BJ (cell line): ENCODE measurements around the gene ODF2. TPM values are rescaled to one million over a fixed set of nuclear protein-coding genes. Genes with fewer than 3 reads are reported as not detected.

ENCODE experiments used
- CTCF ChIA-PET: fragments of 350-600 bp; formaldehyde crosslinking; extraction: SDS; loops from one replicate; lab custom pipeline; 2021; ENCODE audit warnings: antibody characterized with exemption, inconsistent platforms; lab: Yijun Ruan, JAX
- POLR2A ChIA-PET: fragments of 300-600 bp; sonication (Branson Sonifier 250); formaldehyde crosslinking; extraction: SDS; loops from one replicate; lab custom pipeline; 2021; ENCODE audit warnings: antibody characterized with exemption; lab: Charles Lee
- DNase-seq: peaks from one replicate; pipeline ENCODE4 v3.0.0-alpha.2; 2011; ENCODE audit warnings: low read depth
- H3K27me3 ChIP-seq: 2 replicates; pipeline ENCODE4 v1.6.0; 2011; ENCODE audit warnings: low read length; ENCODE audit not compliant: control insufficient read depth, insufficient read depth
- H3K36me3 ChIP-seq: 2 replicates; pipeline ENCODE4 v1.5.1; 2011; ENCODE audit warnings: low read length; ENCODE audit not compliant: control insufficient read depth, insufficient read depth
- H3K4me3 ChIP-seq: 2 replicates; pipeline ENCODE4 v1.5.1; 2011; ENCODE audit warnings: low read depth, mild to moderate bottlenecking, control low read depth, low read length
- CTCF ChIP-seq: IDR thresholded peaks from 2 replicates; pipeline ENCODE4 v1.5.1; 2011; ENCODE audit warnings: low read depth, mild to moderate bottlenecking, control low read depth, inconsistent platforms, low read length, moderate library complexity; ENCODE audit not compliant: insufficient read depth
- polyA plus RNA-seq: library from polyadenylated mRNA; depleted of rRNA; stranded (reverse); fragments of >200 nt; gene quantifications from 2 replicates; pipeline ENCODE4 v1.2.3, GENCODE V29; 2011

Gene ODF2
- polyA plus RNA-seq, 1 experiment, result 21.5 TPM

GRCh38 chr9:128424268-128424780 lies 31.5 kb upstream of the ODF2 start:
- ChIA-PET POLR2A (no interaction called here), CTCF (interaction anchor here (2.8 kb wide), 1 partner anchor 14 kb away, joined by 14 read pairs; no protein-coding TSS in a partner anchor)
- H3K4me3 ChIP-seq, result no peak overlapping the region
- no peak for TF ChIP-seq CTCF
- H3K27me3 ChIP-seq, result no peaks in the 10 kb centered on the region
- no peak for DNase-seq
- peaks cover 23% of the 10 kb centered on the region for H3K36me3 ChIP-seq

GRCh38 chr9:128428644-128429512 lies 26.9 kb upstream of the ODF2 start:
- CTCF ChIA-PET, result interaction anchor here (0.6 to 1.7 kb wide), 5 partner anchors 9 to 56 kb away, joined by 3 to 13 read pairs (median 3); no protein-coding TSS in a partner anchor
- POLR2A ChIA-PET, result no interaction called here
- Histone ChIP-seq H3K36me3 (peaks cover 23% of the 10 kb centered on the region), H3K4me3 (no peak overlapping the region), H3K27me3 (no peaks in the 10 kb centered on the region)
- no peak for DNase-seq
- TF ChIP-seq CTCF, result no peak

GRCh38 chr9:128429513-128430086 lies 26.2 kb upstream of the ODF2 start:
- no peak for DNase-seq
- Histone ChIP-seq H3K4me3 (no peak overlapping the region), H3K36me3 (peaks cover 17% of the 10 kb centered on the region), H3K27me3 (no peaks in the 10 kb centered on the region)
- CTCF ChIA-PET, result interaction anchor here (0.6 to 1.7 kb wide), 5 partner anchors 9 to 56 kb away, joined by 3 to 13 read pairs (median 3); no protein-coding TSS in a partner anchor
- no peak for TF ChIP-seq CTCF
- POLR2A ChIA-PET, result no interaction called here

- CTCF ChIA-PET, result no interaction called here
- Histone ChIP-seq H3K4me3 (no peak overlapping the region), H3K36me3 (peaks cover 15% of the 10 kb centered on the region), H3K27me3 (no peaks in the 10 kb centered on the region)
- POLR2A ChIA-PET, result no interaction called here
- TF ChIP-seq CTCF, result no peak
- DNase-seq, result no peak
Measured at GRCh38 chr9:128431207-128431606, 24.6 kb upstream of the ODF2 start.

- DNase-seq, result no peak
- CTCF ChIA-PET, result no interaction called here
- no peak overlapping the region for H3K4me3 ChIP-seq
- peaks cover 12% of the 10 kb centered on the region for H3K36me3 ChIP-seq
- POLR2A ChIA-PET, result no interaction called here
- no peaks in the 10 kb centered on the region for H3K27me3 ChIP-seq
- TF ChIP-seq CTCF, result no peak
Measured at GRCh38 chr9:128434340-128434739, 21.5 kb upstream of the ODF2 start.
